ENCODE results near the gene SMOC2.
"Not testable (repeated sequence)": the region's sequence is repeated elsewhere in the genome, so short reads cannot be mapped to it uniquely, and the experiment has no call there.

SMOC2 gene

DNA sequence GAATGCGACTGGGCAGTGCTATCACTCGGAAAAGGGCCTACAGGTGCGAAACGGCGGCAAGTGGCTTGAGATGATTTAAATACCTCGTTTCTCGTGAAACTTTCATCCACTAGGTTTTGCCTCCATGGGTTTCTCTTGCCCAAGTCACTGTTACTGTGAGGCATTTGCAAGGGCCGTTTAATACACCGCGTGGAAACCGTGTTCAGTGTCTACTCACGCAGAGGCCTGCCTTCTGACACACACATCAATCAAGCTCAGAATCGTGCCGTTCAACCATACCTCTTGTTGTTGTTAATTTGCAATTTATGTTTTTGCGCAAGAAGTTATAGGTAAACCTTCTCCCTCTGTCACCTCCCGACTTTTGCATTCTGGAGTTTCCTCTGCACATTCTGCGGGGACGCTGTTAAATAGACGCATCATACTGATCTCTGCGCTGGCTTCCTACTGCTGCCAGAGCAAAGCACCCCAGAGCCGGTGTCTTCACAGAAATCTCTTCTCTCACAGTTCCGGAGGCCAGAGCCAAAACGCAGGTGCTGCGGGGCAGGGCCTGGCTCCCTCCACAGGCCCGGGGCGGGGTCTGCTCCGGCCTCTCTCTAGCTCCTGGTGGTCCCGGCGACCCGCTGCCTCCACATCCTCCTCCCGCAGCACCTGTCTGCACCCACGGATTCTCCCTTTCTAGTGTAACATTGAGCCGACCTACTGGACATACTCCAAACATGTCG is 251.4 kb downstream of the SMOC2 start:
- FAIRE-seq: no peak

DNA sequence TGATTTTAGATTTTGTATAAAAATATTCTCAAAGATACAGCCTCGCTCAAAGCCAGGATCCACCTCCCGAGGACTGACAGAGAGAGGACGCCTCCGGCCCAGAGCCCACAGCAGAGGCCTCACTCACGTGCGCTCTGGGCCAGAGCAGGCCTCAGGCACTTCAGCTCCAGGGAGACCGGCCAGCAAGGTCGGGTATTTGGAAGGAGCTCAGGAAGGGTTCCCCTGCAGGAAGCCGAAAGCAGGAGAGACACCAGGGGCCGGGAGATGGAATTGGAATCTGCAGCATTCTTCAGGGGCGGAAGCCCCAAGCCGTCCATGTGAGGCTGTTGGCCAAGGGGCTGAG is 251.9 kb downstream of the SMOC2 start:
- FAIRE-seq: not testable (repeated sequence)

DNA sequence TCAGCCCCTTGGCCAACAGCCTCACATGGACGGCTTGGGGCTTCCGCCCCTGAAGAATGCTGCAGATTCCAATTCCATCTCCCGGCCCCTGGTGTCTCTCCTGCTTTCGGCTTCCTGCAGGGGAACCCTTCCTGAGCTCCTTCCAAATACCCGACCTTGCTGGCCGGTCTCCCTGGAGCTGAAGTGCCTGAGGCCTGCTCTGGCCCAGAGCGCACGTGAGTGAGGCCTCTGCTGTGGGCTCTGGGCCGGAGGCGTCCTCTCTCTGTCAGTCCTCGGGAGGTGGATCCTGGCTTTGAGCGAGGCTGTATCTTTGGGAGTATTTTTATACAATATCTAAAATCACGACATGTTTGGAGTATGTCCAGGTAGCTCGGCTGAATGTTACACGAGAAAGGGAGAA is 253.8 kb downstream of the SMOC2 start:
- FAIRE-seq: not testable (repeated sequence)

DNA sequence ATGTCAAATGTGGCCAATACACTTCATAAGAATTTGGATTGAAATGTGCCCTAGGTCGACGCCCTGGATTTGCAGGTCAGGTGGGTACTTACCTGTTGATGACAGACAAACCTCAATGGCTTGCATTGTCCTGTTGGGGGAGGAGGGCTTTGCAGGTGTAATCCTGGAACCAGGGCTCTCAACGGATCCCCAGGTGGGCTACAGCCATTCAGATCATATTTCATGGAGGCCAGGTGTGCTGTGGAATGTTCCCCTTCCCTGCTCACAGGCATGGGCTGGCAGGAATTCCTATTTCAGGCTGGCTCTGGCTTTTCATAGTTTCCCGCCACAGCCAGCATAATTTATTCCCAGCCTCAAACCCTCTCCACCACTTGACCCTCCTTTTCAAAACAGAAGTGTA is 254.7 kb downstream of the SMOC2 start:
- FAIRE-seq: no peak

DNA sequence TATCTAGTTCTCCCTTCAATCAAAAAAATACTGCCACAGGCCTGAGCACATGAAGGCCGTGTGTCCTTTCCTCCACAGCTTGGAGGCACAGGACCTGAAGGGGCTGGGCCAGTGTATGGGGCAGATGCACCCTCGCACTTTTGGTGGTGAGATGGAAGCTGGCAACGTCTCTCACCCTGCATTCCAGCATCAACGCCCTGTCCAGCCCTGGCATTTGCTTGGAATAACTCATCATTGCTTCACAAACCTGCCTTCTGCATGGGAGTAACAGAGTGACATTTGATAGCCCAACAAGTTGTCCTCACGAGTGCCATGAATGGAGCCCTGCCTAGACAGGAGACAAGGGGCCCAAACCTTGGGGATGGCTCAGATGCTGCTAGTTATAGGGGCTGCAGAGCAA is 257.9 kb downstream of the SMOC2 start:
- no peak for FAIRE-seq

DNA sequence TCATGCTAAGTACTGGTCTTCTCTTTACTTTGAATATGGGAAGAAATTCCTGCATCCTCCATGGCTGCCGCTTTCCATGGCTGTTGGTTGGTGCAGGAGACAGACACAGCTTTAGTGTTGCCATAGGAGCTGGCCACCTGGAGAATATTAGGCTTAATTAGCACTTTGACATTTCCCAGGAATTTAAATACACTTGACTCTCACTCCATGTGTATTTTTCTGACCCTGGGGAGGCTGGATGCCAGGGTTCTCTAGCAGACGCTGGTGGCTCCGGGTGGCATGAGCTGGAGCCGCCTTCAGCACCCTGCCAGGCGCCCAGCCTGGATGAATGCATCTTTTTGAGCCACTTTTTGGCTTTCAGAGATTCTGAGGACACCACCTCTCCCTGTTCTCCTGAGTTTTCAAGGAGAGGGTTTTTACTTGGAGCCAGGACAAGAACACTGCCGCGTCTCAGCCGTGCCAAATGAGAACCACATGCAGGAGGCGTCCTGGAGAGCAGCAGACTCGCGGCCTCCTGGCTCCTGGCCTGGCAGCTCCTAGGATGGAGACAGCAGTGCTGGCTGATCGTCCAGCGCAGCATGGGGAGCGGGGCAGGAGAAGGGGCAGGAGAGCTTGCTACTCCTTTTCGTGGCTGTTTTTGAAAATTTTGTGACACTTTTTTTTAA is 258.8 kb downstream of the SMOC2 start:
- no peak for FAIRE-seq

DNA sequence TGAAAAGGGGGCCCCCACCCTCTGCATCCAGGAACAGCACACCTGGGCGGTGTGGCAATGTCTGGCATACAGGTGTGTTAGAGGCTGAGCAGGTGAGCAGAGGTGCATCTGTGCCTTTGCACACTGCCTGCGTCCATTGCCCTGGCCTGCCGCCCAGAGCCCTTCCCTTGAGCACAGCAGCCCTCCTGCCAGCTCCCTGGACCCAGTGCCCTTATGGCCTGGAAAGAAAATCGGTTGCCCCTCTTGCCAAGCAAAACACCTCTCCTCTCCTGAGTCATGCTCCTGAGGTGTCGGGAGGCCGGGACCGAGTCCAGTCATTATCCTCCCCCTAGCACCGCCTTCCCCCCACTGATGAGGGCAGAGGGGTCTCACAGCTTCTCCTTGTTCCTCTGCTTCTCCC is 259.9 kb downstream of the SMOC2 start:
- no peak for FAIRE-seq

DNA sequence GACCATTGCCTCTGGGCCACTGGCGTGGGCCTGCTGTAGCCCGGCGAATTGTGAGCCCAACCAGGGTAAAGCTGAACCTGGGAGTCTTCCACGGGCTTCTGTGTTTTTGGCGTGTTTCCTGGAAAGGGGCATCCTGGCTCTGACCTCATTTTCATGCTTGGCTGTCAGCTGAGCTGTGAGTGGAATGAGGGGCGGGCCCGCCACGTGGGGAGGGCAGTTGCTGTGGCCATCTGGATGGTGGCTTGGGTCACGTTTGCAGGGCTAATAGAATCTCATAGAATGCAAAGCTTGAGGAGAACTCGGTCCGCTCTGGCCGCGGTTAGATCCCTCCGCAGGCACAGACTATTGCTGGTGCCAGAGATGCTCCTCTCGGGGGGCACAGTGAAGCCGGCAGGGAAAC is 263.0 kb downstream of the SMOC2 start:
- no peak for FAIRE-seq

DNA sequence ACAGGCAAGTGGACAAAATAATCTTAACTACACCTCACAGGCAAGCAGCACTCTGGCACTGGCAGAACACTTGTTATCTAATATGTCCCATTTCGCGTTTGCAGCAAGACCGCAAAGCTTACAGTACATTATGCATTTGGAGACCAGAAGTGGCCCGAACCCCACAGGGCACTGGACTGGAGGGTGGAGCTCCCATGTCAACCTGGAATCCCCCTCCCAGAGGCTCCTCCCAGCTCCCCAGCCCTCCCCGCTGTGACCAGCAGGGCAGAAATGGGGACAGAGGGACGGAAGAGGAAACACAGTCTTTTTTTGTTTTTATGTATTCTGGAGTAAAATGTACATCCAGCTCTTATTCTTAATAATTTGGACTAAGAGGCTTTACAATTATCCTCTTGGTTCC is 263.7 kb downstream of the SMOC2 start:
- no peak for FAIRE-seq

DNA sequence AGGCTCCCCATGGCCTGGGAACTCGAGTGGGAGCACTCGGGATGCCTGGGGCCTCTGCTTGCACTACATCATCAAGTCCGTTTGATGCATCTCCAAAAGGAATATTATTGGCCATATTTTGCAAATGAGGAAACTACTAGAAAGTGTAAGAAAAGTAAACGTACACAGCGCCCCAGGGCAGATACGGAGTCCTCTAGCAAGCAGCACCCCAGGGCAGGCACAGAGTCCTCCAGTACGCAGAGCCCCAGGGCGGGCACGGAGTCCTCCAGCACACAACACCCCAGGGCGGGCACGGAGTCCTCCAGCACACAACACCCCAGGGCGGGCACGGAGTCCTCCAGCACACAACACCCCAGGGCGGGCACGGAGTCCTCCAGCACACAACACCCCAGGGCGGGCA is 264.3 kb downstream of the SMOC2 start:
- not testable (repeated sequence) for FAIRE-seq

DNA sequence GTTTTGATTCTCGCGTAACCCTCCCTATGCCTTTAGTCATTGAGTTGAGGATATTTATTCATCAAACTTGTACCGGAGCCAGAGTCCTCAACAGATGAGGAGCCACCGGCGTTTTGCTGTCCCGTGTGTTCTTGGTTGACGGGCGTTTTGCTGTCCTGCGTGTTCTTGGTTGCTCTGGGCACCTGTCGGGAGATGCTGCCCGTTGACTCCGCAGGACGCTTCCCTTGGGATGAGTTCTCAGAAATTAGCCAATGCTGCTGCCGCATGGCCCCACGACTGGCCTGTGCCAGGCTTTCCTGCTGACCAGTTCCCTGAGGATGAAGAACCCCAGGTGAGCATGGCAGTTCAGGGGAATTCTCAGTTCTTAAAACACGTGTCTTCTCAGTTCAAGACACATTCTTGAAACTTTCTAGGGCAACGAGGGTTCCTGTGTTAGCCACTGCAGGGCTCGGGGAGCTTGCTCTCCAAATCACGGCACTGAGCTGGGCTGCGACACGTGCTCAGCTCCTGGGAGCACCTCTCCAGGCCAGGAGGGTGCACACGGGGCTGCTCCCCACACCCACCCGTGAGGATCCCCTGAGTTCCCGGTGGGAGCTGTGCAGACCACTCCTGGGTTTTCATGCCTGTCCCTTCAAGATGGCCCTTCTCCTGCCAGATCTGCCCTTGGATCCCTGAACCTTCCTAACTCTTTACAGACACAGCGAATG is 265.6 kb downstream of the SMOC2 start:
- no peak for FAIRE-seq

DNA sequence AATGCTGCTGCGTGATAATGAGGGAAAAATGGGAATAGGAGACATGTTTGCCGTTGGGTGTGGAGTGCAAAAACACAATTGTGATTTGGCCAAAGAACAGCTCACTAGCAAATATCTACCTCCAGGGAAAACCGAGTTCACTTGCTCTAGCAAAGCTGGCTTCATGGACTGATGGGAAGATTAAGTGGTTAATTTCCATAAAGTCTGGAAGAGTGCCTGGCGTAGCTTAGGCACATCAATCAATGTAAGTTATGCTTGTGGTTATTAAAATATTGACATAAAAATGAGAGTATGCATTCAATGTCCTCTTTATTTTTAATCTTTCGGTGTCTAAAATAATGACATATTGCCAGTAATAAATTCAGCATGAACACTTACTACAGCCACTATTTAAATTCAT is 267.5 kb downstream of the SMOC2 start:
- FAIRE-seq: no peak

DNA sequence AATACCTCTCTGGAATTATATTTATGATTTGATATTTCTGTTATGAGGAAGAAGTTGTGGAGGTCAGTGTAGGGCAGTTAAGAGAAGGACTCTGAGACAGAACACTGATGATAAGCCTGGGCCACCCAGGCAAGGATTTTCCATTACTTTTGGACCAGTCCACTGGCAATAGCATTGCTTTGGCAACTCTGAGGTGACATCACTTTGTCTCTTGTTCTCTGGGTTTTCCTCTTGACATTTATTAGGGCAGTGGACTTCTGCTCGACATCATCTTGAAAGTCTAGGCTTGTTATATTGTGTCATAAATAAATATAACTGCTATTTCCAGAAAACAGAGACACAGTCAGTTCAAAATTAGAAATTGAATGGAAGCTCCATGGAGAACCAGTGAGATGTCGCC is 268.0 kb downstream of the SMOC2 start:
- no peak for FAIRE-seq

DNA sequence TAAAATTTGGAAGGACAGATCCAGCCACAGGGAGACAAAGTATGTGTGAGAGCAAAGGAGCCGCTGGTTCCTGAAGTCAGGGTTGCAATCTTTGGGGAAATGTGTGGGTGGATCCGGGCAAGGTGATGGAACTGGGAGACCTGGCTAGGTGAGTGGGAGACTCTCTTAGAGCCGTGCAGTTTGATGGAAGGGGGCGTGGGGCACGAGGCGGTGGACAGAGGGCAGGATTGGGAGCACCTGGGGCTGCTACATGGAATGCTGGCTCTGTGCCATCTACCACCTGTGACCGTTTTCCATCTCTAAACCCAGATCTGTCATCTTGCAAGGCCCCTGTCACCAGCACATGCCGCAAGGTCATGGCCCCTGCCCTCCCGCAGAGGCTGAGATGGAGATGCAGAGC is 268.4 kb downstream of the SMOC2 start:
- FAIRE-seq: no peak

DNA sequence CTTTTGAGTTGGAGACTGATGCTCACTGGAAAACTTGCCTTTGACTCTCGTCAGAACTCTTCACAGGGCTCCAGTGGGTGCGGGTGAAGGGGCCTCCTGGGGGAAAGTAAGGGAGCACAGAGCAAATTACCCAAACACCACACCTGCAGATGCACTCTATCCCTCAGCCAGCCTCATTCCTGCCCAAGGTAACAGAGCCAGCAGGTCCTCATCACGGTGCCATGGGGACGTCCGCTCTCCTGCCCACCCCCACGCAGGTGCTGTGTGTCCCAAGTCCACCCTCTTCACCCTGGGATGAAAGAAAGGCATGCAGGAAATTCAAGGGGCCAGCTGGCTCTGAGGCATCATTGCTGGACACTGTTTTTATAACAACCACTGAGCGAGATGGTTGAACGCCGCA is 269.0 kb downstream of the SMOC2 start:
- no peak for FAIRE-seq

DNA sequence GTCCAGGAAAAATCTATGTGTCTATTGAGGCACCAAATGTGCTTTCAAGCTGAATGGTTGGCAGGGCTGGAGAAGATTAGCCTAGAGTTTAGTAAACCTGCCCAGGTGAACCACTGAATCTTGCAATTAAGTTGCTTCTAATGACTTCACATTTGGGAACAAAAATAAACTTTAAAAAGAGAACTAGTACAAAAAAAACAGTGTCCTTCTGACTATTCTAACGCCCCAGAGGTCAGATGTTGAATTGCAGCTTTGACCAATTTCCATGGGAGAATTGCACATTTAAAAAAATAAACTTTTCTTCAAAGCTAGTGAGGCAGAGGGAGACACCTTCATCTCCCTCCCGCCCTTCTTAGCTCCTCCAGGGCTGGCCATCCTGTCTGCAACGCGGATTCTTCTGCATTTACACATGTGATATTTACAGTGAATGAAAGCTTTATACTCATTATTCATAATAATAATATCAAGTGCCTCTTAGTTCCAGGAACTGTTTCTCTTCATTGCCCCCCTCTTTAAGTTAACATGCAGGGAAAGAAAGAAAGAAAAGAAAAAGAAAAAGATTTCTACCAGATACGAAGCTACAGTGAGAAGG is 270.2 kb downstream of the SMOC2 start:
- FAIRE-seq: no peak

DNA sequence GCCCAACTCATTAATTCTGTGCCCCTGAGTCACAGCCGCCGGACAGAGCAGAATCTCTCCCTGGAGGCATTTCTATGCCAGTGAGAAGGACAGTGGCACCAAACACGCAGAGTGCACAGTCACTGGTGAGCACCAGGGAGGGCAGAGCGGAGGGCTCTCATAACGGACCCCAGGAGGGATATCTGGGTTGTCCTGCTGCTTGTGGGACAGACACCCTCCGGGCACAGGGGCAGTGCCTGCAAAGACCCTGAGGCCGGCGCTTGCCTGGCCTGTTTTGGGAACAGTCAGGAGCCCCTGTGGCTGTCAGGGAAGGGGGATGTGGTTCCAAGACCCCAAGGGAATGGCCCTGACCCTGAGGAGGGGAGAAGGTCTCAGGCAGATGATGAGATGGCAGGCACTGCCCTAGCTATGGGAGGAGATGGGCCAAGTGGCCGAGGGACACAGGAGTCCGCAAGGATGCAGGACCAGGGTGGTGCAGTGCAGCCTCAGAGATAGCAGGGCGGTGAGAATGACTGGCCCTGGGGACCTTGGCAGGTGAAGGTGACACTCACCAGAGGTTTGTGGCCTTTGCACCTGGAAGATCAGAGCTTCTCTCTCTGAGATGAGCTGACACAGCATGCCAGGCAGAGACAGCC is 270.8 kb downstream of the SMOC2 start:
- FAIRE-seq: no peak

DNA sequence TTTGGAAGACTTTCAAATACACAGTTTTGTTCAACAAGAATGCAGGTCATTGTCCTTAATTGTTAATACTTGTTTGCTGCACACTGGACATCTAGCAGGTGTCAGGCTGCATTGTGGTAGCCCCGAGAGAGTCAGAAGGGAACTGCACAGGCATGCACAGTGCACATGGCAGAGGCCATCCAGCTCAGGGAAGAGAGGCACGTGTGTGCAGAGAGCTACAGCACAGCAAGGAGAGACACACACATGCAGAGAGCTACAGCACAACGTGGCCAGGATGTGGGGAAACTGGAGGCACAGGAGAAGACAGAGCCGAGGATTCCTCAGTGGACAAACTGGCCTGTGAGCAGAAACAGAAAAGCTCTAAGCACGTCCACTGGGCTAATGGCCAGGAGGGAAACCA is 272.0 kb downstream of the SMOC2 start:
- FAIRE-seq: no peak

DNA sequence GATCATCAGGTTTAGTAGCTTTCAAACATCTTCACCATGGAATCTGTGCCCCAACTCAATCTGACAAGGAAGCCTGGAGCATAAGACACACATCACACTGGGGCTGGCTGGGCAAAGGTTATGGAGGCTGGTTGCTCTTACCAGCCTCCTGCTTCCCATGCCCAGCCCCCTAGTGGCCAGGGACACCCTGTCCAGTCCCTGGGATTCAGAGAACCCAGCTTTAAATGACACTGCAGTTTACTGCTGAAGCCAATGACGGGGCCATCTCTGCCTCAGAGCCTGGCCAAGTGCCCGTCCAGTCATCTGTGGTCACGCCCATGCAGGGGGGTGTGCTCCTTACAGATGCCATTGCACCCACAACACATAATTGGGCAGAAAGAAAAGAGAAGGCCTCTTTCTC is 272.9 kb downstream of the SMOC2 start:
- no peak for FAIRE-seq

DNA sequence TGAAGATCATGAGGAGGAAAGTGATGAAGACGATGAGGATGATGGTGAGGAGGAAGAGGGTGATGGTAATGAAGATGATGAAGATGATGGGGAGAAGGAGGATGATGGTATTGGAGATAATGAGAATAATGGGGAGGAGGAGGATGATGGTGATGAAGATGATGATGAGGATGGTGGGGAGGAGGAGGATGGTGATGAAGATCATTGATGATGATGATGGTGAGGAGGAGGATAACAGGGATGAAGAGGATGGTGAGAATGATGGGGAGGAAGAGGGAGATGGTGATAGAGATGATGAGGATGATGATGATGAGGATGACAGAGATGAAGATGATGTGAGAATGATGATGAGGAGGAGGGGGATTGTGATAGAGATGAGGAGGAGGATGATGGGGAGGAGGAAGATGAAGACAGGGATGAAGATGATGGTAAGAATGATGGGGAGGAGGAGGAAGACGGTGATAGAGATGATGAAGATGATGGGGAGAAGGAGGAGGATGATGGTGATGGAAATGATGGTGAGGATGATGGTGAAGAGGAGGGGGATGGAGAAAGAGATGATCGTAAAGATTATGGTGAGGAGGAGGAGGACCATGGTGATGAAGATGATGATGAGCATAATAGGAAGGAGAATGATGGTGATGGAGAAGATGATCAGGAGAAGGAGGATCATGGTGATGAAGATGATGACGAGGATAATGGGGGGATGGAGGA is 273.7 kb downstream of the SMOC2 start:
- no peak for FAIRE-seq

DNA sequence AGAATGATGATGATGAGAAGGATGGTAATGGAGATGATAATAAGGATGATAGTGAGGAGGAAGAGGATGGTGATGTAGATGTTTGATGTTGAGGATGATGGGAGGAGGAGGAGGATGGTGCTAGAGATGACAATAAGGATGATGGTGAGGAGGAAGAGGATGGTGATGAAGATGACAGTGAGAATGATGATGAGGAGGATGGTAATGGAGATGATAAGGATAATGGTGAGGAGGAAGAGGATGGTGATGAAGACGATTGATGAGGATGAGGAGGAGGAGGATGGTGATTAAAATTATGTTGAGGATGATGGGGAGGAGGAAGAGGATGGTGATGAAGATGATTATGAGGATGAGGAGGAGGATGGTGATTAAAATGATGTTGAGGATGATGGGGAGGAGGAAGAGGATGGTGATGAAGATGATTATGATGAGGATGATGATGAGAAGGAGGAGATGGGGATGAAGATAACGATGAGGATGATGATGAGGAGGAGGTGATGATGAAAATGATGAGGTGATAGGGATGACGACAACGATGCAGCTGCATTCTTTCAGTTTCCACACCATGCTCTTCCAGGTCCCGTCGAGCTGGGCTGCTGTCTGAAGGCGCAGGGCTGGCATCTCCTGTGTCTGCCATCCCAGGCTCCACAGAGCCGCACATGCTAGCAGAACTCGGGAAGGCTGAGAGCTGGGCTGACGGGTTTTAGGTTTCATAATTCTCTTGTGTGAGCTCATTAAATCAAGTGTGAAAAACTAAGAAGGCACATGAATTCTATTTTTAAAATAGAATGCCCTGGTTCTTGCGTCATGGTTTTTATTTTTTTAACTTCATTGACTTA is 274.9 kb downstream of the SMOC2 start:
- FAIRE-seq: no peak

DNA sequence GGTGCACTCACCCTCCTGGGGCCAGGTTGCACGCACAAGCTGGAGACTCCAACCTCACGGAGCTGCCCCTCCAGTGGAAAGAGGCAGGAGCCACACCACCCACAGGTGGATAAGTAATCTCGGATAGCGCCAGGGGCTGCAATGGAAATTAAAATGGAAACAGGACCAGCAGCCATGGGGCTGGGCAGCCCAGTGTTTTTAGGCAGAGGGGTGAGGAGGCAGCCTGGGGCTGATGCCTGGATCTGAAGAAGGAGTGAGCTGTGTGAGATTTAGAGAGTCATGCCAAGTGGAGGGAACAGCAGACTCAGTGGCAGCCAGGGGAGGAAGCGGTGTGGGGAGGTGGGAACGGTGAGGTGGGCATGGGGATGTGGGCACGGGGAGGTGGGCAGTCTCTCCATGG is 275.6 kb downstream of the SMOC2 start:
- FAIRE-seq: no peak

All from endometrium (tissue), 2 donors.